Activated naive CD4-positive, alpha-beta T cell treated with anti-CD3 and anti-CD28 coated beads, Interleukin-2, amount 50 U/mL, for 16 hours (primary cell): Measurements from ENCODE around the gene TIAM1.

Source experiments
- DNase-seq: peaks from one replicate; pipeline ENCODE4 v3.0.0-alpha.2; 2020

TIAM1 gene

GRCh38 chr21:31161157-31161556 lies 182.9 kb downstream of the TIAM1 start:
- DNase-seq, result peak; percentile 32

DNA sequence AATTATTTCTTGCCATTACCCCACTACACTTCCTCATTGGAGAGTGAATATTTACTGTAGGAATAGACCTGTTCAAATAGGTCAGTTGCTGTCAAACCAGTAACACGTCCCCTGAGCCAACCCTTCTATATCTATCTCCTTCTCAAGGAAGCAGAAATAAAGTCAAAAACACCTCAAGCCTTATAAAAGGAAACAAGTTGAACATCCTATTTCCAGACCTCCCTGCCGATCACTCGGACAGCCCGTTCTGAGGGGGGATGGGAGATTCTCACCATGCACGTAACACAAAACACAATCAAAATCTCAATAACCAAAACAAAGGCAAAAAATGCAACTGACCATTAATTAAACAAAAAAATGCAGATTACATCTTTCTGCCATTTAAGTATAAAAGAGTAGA lies 184.3 kb downstream of the TIAM1 start:
- no peak for DNase-seq

GRCh38 chr21:31158789-31159581 lies 185.1 kb downstream of the TIAM1 start:
- no peak for DNase-seq

DNA sequence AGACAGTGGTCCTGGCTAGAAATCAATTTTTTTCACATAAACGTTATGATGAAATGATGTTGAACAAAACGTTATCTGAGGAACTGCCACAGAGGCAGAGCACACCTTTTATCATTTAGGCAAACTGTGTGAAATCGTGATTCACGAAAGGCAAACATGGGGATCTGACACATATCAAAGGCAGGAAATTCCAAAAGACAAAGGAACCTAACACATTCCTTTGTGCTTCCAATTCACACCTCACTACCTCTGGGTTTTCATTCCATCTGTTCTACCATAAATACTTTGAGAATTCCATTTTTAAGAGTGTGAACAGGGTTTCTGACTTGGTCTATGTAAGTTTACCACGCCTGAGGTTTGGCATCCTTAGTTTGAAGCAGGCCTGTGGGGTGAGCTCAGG lies 186.3 kb downstream of the TIAM1 start:
- DNase-seq, result no peak

- no peak for DNase-seq
These were observed 187.4 kb downstream of the TIAM1 start for GRCh38 chr21:31156662-31157061.

- no peak for DNase-seq
These were observed 187.9 kb downstream of the TIAM1 start for GRCh38 chr21:31156169-31156568.

DNA sequence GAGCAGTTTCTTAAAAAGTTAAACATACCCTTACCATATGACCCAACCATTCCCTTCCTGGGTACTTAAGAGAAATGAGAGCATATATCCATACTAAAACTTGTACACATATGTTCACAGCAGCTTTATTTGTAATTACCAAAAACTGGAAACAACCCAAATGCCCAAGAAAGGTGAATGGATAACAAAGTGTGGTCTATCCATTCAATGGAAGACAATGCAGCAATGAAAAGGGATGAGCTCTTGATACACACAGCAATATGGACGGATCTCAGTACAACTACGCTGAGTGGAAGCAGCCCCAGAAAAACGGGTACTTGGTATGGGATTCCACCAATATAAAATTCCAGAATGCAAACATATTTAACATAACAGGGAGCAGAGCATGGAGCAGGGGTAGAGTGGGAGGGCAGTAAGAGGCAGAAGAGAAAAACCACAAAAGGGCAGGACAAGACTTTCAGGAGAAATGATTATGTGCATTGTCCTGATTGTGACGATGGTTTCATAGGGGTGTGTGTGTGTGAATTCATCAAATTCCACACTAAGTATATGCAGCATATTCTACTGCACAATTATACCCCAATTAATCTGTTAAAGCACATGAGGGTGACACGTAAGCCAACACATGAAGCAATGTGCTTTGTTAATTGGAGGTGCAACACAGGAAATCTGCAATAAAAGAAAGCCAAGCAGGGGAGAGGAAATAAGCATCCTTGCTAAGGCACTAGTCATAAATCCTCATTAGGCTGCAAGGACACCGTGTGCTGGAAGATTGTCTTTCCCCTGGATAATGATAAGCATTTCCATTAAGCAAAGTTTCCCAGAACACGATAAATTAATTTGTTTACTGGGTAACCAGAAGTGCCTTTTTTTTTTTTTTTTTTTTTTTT lies 192.7 kb downstream of the TIAM1 start:
- no peak for DNase-seq

DNA sequence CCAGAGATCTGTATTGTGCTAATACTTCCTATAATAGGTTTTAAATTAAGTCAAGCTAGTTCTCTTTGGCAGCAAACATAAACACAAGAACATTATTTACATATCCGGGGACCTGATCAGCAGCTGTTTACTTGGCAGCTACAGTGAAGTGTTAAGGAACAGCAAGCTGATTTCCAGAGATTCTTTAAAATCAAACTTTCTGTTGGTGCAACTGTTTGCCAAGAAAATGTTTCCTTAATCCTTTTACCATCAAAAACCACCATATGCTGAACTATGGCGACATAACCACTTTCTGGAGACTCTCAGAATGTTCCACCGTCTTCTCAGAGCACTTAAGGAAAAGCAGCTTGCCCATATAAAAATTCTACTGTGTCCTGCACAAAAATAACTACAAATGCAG lies 198.8 kb downstream of the TIAM1 start:
- DNase-seq, result no peak

- DNase-seq, result no peak
These were observed 201.0 kb downstream of the TIAM1 start for GRCh38 chr21:31143036-31143435.

GRCh38 chr21:31142600-31142999 lies 201.5 kb downstream of the TIAM1 start:
- DNase-seq, result peak; percentile 41

DNA sequence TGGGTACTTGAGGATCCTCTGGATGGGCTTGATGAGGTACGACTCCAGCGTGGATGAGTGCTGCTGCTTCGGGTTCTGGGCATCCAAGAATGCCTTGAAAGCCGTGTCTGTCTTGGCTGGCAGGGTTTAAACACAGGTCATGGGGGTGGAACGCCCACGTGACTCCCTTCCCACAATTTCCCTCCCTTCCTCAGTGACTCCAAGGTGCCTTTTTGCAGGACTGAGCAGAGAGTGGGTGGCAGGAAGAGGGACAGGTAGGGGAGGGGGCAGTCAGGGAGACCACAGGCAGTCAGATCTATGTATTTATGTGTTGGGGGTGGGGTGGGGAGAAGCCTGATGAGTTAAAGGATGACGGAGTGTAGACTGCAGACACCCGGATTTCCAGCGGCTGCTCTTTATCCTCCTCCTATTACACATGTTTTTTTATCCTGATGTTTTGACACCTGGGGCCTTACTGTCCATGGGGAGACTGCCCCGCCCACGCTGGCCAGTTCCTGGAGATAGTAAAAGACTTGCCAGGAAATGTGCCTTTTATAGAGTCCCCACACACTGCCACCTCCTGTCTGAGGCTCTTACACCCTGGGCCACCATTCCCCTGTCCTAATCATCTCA lies 202.6 kb downstream of the TIAM1 start:
- DNase-seq, result no peak

- no peak for DNase-seq
These were observed 203.4 kb downstream of the TIAM1 start for GRCh38 chr21:31140676-31141075.

DNA sequence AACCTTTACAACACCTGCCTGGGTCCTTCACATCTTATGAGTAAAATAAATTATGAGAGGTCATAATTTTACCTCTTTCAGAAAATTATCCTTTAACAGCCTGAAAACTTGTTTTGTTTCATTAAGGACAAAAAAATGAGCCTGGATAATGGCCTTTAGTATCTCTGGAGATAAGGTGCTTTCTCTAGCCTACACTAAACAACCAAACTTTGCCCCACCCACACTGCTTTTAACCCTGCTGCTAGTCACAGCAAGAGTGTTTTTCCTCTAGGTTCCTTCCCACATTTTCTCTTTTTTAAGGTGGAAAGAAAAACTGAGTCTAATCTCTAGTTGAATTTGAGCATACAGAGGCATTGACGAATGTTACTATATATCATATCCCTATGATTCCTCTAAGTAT lies 204.0 kb downstream of the TIAM1 start:
- no peak for DNase-seq

DNA sequence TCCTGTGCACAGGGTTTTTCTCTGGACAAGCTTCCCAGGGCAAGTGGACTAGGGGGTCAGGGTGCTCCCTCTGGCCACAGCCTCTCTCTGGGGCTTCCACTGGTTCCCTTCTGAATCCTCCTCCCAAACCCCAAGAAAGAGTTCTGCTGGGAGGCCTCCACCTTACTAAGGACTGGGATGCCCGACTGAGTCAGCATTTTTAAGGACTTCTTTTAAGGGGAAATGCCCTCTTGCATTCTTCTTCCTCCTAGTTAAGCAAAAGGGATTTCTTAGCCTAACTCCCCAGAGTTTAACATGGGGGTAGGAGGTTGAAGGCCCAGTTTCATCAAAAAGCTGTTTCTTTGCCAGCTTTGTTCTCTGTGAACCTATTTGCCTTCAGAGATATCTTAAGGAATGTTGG lies 206.1 kb downstream of the TIAM1 start:
- no peak for DNase-seq

- no peak for DNase-seq
These were observed 207.2 kb downstream of the TIAM1 start for GRCh38 chr21:31136891-31137290.

DNA sequence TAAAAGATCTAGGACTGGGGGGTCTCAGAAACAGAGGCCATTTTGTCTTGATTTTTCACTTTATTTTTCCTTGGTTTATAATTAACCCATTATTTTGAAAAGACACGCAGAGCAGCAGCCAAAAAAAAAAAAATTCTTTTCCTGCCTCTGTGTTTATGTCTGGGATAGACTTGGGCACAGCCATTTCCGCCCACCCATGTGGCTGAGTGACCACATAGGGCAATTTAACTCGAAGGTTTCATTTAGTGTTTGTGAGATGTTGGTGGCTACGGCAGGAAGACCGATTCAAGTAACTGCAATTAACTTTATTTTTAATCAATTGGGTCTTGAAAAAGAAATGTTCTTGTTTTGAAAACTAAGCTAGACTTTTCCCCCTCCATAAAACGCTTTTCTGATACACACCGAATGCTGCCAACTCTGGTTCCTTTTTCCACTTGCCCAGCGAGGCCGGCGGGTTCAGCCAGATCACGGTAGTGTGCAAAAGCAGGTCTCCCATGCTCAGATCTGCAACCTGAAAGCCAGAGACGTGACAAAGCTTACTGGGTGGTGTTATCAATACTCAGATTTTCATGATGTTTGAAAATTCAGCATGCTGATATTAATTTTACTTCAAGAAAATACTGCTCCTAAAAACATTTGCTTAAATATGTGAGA lies 208.4 kb downstream of the TIAM1 start:
- no peak for DNase-seq

GRCh38 chr21:31133243-31133830 lies 210.7 kb downstream of the TIAM1 start:
- DNase-seq, result no peak

DNA sequence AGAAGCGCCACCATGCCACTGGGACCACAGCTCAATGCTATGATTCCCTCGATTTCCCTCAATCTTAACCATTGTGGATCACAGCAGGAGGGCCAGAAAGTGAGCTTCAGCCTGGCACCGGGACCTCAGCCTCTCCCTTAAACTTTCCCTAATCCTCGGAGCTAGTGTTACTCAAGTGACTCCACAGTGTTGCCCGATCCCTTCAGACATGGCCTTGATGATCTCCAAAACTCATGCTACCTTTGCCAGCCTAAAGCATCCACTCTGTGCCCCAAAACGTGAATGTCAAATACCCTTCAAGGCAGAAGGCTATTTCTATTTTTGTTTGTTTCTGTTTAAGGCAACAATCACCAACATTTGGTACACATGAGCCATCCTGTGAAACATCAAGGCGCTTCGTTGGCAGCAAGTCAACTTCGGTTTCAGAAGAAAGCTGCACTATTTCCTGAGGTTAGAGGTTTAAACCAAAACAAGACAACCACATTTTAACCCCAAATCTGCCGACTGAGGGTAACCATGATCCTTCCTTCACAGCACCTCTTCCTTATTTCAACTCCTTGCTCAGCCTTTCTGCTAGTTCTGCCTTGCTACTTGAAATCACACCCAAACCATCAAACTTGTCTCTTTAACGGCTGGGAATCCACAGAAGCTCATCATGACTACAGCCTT lies 211.4 kb downstream of the TIAM1 start:
- DNase-seq, result peak; percentile 71

DNA sequence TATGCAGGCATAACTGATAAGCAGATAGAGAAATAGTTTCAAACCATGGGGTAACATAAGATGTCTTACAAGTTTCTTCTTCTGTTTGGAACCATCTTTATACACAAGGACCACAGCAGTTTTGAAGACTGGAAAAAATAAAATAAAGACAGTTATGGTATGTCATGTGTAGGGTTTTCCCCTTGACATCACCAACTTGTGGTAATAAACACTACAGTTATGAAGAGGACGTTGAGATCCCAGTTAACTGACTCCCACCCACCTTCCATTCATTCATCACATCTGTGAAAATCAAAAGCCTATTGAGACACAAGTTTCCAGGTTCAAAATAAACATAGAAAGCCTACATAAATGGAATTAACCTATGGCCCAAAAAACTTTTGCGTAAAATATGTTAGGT lies 213.2 kb downstream of the TIAM1 start:
- DNase-seq, result no peak

DNA sequence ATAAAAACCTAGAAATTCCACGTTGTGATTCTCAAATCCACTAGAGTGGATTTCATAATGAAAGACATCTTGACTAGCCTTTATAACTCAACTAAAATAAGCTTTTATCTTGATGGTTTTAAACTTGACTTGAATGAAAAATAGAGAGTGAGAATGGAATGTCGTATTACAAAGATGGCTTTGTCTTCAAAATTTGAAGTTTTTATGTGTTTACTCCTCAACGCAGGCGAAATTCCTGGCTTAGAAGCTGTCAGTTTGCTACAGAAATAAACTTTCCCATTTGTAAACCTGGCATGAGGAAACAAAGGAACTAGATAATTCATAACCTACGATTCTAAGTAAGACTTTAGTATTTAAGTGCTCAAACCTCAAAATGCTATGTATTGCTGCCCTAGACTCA lies 215.8 kb downstream of the TIAM1 start:
- no peak for DNase-seq

DNA sequence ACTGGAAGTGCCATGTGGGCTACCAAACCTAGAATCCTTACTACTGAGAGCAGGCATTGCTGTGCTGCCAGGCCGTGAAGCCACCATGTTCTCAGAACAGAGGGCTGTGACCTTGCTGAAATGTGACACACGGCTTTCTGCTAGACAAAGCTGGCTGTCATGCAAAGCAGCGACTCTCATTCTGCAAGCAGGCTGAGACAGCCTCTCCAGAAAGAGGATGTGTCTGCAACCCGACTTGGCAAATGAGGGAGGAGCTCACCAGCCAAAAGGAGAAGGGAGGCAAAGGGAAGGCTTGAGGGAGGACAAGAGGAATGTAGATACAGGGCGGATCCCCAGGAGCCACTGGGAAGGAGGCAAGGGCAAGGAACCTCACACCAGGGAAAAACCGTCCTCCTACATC lies 220.1 kb downstream of the TIAM1 start:
- no peak for DNase-seq

DNA sequence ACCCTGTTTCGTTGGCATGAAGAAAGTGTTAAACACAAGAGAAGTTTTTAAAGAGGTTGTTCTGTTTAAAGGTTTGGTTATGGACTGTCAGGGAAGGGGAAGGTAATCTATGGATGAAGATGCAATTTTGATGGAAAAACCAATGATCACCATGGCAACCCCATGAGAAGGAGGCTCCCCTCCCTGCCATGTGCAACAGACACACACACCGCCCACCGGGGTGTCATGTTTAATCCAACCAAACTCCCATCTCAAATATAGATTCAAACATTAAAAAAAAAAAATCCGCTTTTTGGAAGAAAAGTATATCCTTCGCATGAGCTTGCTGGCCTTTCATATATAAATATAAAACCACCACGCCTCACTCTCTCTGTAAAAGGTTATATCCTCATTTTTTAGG lies 224.9 kb downstream of the TIAM1 start:
- no peak for DNase-seq
